DOHH2 (cell line): ENCODE measurements around the gene RAP2A.

Source experiments
- H3F3A ChIP-seq: fragments of 200-600 bp; sonication (generic), shearing (Covaris generic); 2 replicates; pipeline ENCODE4 v1.6.0; 2016; ENCODE audit warnings: antibody characterized with exemption, mild to moderate bottlenecking; ENCODE audit not compliant: control insufficient read depth, insufficient read depth
- H3K27ac ChIP-seq: fragments of 200-600 bp; sonication (generic); 2 replicates; pipeline ENCODE4 v1.5.1; 2014; ENCODE audit warnings: low read depth, mild to moderate bottlenecking, low read length, moderate library complexity
- H3K27me3 ChIP-seq: fragments of 200-600 bp; sonication (generic); 2 replicates; pipeline ENCODE4 v1.6.1; 2014; ENCODE audit warnings: mild to moderate bottlenecking, low read length, mixed read lengths; ENCODE audit not compliant: control insufficient read depth
- H3K36me3 ChIP-seq: fragments of 200-600 bp; sonication (generic); 2 replicates; pipeline ENCODE4 v1.6.1; 2014; ENCODE audit warnings: mild to moderate bottlenecking, low read length, moderate library complexity, mixed read lengths; ENCODE audit not compliant: control insufficient read depth
- H3K4me1 ChIP-seq: fragments of 200-600 bp; sonication (generic); 2 replicates; pipeline ENCODE4 v1.6.1; 2014; ENCODE audit warnings: mild to moderate bottlenecking, low read length, mixed read lengths; ENCODE audit not compliant: control insufficient read depth
- H3K4me2 ChIP-seq: fragments of 200-600 bp; sonication (generic); 2 replicates; pipeline ENCODE4 v1.6.0; 2014; ENCODE audit warnings: mild to moderate bottlenecking, low read length, moderate library complexity
- H3K4me3 ChIP-seq: fragments of 200-600 bp; sonication (generic); 2 replicates; pipeline ENCODE4 v1.5.1; 2014; ENCODE audit warnings: mild to moderate bottlenecking, low read length, mixed read lengths
- H3K79me2 ChIP-seq: fragments of 200-600 bp; sonication (generic); 2 replicates; pipeline ENCODE4 v1.6.1; 2014; ENCODE audit warnings: mild to moderate bottlenecking, low read length, mixed read lengths; ENCODE audit not compliant: control insufficient read depth
- H3K9me2 ChIP-seq: fragments of 200-600 bp; sonication (generic); replicated peaks from 2 replicates; pipeline ENCODE4 v1.6.1; 2014; ENCODE audit warnings: mild to moderate bottlenecking, low read length, mixed read lengths; ENCODE audit not compliant: control insufficient read depth
- H3K9me3 ChIP-seq: fragments of 200-600 bp; sonication (generic); 2 replicates; pipeline ENCODE4 v1.6.1; 2014; ENCODE audit warnings: antibody characterized with exemption, low read length, mixed read lengths; ENCODE audit not compliant: control insufficient read depth, insufficient read depth
- H4K20me1 ChIP-seq: fragments of 200-600 bp; sonication (generic); 2 replicates; pipeline ENCODE4 v1.6.0; 2014; ENCODE audit warnings: low read depth, mild to moderate bottlenecking, antibody characterized with exemption, low read length, moderate library complexity; ENCODE audit not compliant: control insufficient read depth, insufficient read depth
- EZH2phosphoT487 ChIP-seq: fragments of 200-600 bp; sonication (generic); IDR thresholded peaks from 2 replicates; pipeline ENCODE4 v1.6.1; 2017; ENCODE audit warnings: borderline replicate concordance, mild to moderate bottlenecking, antibody characterized with exemption, low read length, moderate library complexity, mixed read lengths
- TF ChIP-seq, protein P1 (sequence below): fragments of 200-600 bp; sonication (generic); IDR thresholded peaks from one replicate; pipeline ENCODE4 v1.5.1; 2014; ENCODE audit warnings: antibody characterized with exemption, mild to moderate bottlenecking, low read depth, low read length; ENCODE audit not compliant: poor library complexity, severe bottlenecking

RAP2A gene

DNA sequence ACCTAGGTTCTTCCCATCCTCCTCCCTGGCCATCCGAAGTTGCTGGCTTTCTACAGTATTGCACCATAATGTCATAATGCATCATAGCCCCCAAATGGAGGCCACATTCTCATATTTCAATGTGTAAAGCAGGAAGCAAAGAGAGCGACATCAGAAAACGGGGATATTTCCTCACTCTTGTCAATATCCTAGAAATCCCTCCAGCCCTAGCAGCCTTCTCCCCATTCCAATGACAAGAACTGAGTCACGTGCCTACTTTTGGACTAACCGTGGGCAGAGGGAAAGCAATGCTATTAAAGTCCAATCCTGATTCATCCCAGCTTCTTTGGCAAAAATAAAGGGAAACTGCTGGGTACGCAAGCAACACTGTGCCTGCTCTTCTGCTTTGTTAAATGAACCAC, 4.3 kb upstream of the RAP2A start:
- peaks cover 2% of the 10 kb centered on the region; the same call in 1 of the 2 replicates for H3K36me3 ChIP-seq
- peaks cover 4% of the 10 kb centered on the region for H3K79me2 ChIP-seq
- H3K4me3 ChIP-seq, result no peak overlapping the region
- H3K9me2 ChIP-seq, result no peaks in the 10 kb centered on the region
- H3K27me3 ChIP-seq, result no peaks in the 10 kb centered on the region; the same call in 1 of the 2 replicates
- no peak overlapping the region for H3K27ac ChIP-seq
- no peaks in the 10 kb centered on the region for H4K20me1 ChIP-seq
- 0 out of 2 replicates have a peak, but pooled peaks cover 2% of the 10 kb centered on the region for H3F3A ChIP-seq
- peaks cover 6% of the 10 kb centered on the region for H3K4me1 ChIP-seq
- TF ChIP-seq EZH2phosphoT487, result no peak
- TF ChIP-seq, protein P1, sequence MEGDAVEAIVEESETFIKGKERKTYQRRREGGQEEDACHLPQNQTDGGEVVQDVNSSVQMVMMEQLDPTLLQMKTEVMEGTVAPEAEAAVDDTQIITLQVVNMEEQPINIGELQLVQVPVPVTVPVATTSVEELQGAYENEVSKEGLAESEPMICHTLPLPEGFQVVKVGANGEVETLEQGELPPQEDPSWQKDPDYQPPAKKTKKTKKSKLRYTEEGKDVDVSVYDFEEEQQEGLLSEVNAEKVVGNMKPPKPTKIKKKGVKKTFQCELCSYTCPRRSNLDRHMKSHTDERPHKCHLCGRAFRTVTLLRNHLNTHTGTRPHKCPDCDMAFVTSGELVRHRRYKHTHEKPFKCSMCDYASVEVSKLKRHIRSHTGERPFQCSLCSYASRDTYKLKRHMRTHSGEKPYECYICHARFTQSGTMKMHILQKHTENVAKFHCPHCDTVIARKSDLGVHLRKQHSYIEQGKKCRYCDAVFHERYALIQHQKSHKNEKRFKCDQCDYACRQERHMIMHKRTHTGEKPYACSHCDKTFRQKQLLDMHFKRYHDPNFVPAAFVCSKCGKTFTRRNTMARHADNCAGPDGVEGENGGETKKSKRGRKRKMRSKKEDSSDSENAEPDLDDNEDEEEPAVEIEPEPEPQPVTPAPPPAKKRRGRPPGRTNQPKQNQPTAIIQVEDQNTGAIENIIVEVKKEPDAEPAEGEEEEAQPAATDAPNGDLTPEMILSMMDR, result no peak
- H3K4me2 ChIP-seq, result no peak overlapping the region
- no peaks in the 10 kb centered on the region for H3K9me3 ChIP-seq

DNA sequence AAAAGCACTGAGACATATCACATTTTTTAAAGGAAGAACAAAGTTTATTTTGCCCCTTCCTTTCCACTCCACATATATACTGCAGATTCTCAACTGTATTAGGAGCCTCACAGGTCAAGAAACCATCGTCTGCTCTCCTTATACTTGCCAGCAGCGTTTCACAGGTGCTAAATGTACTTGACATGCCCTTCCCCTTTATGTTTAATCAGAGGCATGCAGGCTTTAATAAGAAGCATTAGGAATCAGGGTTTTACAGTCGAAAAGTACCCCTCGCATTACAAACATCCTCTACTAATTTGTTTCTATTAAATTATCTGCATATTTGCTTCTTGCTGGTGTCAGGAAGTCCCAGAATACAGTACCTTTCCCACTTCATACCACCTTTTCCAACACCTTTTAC, 3.7 kb upstream of the RAP2A start:
- peaks cover 9% of the 10 kb centered on the region for H3K79me2 ChIP-seq
- H3K27ac ChIP-seq, result no peak overlapping the region
- H3K9me2 ChIP-seq, result no peaks in the 10 kb centered on the region
- H3K4me1 ChIP-seq, result peaks cover 9% of the 10 kb centered on the region
- H3K4me2 ChIP-seq, result no peak overlapping the region
- TF ChIP-seq, protein P1, result no peak
- no peak for TF ChIP-seq EZH2phosphoT487
- no peaks in the 10 kb centered on the region for H4K20me1 ChIP-seq
- peaks cover 2% of the 10 kb centered on the region; the same call in 1 of the 2 replicates for H3K36me3 ChIP-seq
- no peaks in the 10 kb centered on the region; the same call in 1 of the 2 replicates for H3K27me3 ChIP-seq
- H3K9me3 ChIP-seq, result no peaks in the 10 kb centered on the region
- no peak overlapping the region for H3K4me3 ChIP-seq
- 0 out of 2 replicates have a peak, but pooled peaks cover 2% of the 10 kb centered on the region for H3F3A ChIP-seq

DNA sequence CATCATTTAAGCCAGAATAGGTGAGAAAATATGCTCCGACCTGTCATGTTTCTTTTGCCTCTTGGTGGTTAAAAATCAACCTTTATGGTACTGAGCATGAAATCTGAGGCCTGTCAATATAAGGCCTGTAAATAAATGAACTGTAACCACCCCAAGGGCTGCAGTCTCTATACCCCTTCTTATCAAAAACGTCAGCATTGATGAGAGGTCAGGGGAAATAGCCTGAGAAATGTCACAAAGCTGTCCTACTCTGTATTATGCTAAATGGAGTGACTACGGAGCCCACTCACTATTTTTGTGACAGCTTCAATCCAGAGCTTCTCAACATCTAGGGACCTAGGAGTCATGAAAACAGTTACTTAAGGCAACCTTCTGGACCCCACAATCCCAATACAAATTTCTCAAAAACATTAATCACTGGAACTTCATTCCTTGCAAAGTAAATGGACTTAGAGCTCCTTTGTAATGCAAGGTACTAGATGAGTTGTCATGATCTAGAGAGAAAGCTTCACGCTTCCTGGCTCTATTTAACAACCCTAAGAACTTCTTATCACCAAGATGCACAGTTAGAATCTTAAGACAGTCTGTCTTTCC, 2.7 kb upstream of the RAP2A start:
- Histone ChIP-seq H3K27ac (no peak overlapping the region), H3K9me3 (no peaks in the 10 kb centered on the region), H3K79me2 (peaks cover 17% of the 10 kb centered on the region), H3K27me3 (no peaks in the 10 kb centered on the region), H3K4me3 (peak overlapping the region; percentile 99), H4K20me1 (no peaks in the 10 kb centered on the region), H3K36me3 (peaks cover 2% of the 10 kb centered on the region; the same call in 1 of the 2 replicates), H3F3A (0 out of 2 replicates have a peak, but pooled peaks cover 2% of the 10 kb centered on the region), H3K4me1 (peaks cover 16% of the 10 kb centered on the region), H3K9me2 (no peaks in the 10 kb centered on the region), H3K4me2 (peak overlapping the region; percentile 99)
- TF ChIP-seq EZH2phosphoT487, result no peak
- TF ChIP-seq, protein P1, result no peak
